GM10248 (cell line): ENCODE data around the gene KNOP1.

ENCODE experiments used
- CTCF ChIA-PET: fragments of 300-600 bp; sonication (Branson Sonifier 250); formaldehyde crosslinking; extraction: SDS; loops from one replicate; lab custom pipeline; 2021; ENCODE audit warnings: antibody characterized with exemption; lab: Yijun Ruan, JAX
- POLR2A ChIA-PET: fragments of 350-650 bp; sonication (Branson Sonifier 250); formaldehyde crosslinking; extraction: SDS; loops from one replicate; lab custom pipeline; 2020; ENCODE audit warnings: antibody characterized with exemption; lab: Yijun Ruan, JAX
- DNase-seq: peaks from one replicate; pipeline ENCODE4 v3.0.0; 2012; ENCODE audit errors: extremely low spot score
- TF ChIP-seq, protein P1 (sequence below): IDR thresholded peaks from 2 replicates; pipeline ENCODE4 v1.5.1; 2012; ENCODE audit warnings: mild to moderate bottlenecking, low read depth; ENCODE audit errors: extremely low read depth, missing control alignments, control extremely low read depth

The KNOP1 gene

DNA sequence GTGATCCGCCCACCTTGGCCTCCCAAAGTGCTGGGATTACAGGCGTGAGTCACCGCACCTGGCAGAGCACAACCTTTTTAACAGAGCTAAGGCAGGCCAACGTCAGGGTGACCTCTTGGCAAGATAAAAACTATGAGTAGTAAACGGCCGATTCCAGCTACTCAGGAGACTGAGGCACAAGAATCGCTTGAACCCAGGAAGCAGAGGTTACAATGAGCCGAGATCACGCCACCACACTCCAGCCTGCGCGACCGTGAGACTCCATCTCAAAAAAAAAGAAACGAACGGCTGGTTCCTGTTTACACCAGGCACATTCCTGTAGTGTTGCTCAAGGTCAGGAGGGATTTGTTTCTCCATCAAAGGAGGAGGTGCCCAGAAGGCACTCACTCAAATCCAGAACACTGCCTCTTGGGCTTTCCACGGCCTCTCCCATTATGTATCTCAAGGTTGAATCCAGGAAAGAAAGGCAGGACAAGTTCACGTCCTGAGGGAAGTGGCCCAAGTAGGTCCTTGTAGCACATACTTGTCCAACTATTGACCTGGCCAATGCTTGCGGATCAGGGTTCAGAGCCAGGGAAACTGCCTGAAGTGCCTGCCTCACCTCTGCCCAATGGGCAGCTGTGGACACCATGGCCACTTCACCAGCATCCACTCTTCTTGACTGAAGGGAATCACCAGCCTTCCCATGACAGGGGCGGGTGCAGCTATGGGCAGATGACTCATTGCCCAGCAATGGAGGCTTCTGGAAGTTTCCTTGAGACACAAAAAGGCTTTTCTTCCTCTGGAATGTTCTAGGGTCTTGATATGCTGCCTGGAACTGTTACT is 13.5 kb downstream of the KNOP1 start:
- TF ChIP-seq, protein P1, sequence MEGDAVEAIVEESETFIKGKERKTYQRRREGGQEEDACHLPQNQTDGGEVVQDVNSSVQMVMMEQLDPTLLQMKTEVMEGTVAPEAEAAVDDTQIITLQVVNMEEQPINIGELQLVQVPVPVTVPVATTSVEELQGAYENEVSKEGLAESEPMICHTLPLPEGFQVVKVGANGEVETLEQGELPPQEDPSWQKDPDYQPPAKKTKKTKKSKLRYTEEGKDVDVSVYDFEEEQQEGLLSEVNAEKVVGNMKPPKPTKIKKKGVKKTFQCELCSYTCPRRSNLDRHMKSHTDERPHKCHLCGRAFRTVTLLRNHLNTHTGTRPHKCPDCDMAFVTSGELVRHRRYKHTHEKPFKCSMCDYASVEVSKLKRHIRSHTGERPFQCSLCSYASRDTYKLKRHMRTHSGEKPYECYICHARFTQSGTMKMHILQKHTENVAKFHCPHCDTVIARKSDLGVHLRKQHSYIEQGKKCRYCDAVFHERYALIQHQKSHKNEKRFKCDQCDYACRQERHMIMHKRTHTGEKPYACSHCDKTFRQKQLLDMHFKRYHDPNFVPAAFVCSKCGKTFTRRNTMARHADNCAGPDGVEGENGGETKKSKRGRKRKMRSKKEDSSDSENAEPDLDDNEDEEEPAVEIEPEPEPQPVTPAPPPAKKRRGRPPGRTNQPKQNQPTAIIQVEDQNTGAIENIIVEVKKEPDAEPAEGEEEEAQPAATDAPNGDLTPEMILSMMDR, result no peak
- ChIA-PET CTCF (interaction anchor here (1.0 to 1.3 kb wide), 2 partner anchors 10 to 121 kb away, joined by 3 to 4 read pairs; no protein-coding TSS in a partner anchor), POLR2A (no interaction called here)
- no peak for DNase-seq

DNA sequence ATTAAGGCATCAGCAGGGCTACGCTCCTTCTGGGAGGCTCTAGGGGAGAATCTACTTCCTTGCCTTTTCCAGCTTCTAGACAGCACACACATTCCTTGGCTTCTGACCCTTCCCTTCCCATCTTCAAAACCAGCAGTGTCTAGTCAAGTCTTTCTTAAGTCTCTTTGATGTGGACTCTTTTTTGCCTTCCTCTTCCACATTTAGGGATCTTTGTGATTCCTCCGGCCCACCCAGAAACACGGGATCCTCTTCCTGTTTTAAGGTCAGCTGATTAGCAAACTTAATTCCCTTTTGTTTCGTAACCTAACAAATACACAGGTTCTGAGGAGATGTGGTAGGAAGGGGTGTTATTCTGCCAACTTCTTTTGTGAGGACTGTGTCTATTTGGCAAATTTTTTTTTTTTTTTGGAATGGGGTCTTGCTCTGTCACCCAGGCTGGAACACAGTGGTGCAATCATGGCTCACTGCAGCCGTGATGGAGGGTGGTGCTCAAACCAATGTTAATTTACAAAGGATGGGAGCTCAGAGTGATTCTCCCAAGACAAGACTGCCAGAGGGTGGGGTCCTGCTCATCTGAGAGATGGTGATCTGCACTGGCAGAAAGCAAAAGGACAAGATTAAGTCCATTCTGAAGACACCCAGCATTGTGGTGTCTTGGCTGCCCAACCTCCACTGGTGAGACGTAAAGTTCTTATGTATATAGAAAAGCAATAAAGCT is 14.7 kb downstream of the KNOP1 start:
- DNase-seq, result no peak
- POLR2A ChIA-PET, result interaction anchor here (0.6 kb wide), 1 partner anchor 256 kb away, joined by 4 read pairs; no protein-coding TSS in a partner anchor
- TF ChIP-seq, protein P1, result no peak
- CTCF ChIA-PET, result no interaction called here

DNA sequence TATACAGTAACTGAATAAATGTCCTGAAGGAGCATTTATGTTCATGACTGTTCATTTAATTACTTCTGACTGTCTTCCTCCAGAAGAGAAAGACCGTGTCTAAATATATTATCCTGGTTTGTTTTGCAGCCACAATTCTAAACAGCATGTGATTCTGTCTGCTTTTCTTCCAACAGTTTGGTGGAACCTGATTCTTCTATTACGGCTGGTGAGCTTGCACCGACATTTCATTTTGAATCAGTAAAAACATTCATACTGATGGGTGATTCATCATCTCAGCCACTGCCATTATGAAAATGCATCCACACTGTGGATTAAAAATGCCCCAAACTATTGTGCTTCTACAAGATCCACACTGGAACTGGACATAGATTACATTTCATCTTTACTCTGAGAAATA is 16.9 kb downstream of the KNOP1 start:
- DNase-seq, result no peak
- ChIA-PET POLR2A (no interaction called here), CTCF (no interaction called here)
- TF ChIP-seq, protein P1, result no peak

DNA sequence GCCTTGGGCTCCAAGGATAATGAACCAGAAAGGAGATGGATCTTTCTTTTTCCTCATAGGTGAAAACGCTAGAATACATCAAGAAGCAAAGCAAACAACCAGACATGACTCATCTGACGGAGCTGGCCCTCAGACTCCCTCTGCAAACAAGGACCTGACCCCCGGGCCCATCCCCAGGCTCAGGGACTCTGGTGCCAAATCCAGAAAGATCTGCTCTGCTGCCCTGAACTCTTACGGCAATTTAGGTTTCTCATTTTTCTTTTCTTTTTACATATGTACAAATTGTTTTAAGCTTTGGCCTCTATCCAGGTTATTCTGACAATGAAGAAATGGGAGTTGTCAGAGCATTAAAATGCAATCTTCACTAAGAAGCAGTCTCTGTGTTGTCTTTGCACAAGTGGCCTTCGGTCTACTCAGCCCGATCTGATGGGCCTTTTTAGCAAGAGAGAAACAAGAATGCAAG is 17.7 kb downstream of the KNOP1 start:
- ChIA-PET CTCF (no interaction called here), POLR2A (no interaction called here)
- TF ChIP-seq, protein P1, result no peak
- DNase-seq, result no peak

DNA sequence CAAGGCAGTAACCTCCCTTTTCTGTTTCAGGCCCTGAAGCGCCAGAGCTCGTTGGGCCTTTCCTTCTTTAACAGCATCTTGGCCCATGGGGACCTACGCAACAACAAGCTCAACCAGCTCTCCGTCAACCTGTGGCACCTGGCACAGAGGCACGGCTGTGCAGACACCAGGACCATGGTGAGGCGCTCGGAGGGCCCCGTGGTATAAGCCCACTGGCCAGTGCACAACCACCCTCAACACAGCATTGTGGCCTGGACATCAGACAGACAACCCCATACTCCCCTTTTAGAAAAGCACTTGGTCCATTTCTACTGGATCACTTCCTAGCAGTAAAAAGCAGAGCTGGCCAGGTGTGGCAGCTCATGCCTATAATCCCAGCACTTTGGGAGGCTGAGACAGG is 18.6 kb downstream of the KNOP1 start:
- no peak for DNase-seq
- ChIA-PET POLR2A (interaction anchor here (0.5 kb wide), 1 partner anchor 1181 kb away, joined by 3 read pairs; no protein-coding TSS in a partner anchor), CTCF (interaction anchor here (0.7 to 2.6 kb wide), 4 partner anchors 9 to 33 kb away, joined by 3 to 7 read pairs (median 4); partner anchors contain the start of genes IQCK and KNOP1)

More for the DNA sequence above, 18.6 kb downstream of the KNOP1 start:
- TF ChIP-seq, protein P1, result no peak
